ENCODE measurements around the gene C5. TPM values are rescaled to one million over a fixed set of nuclear protein-coding genes. Genes with fewer than 3 reads are reported as not detected.

The C5 gene
- total and polyA plus RNA-seq, 2 experiments from 2014 or later, result 0.31 TPM; not detected in 1

GRCh38 chr9:120935383-120935857 lies 114.7 kb downstream of the C5 start (continued):
- TF ChIP-seq EZH2phosphoT487 (IDR thresholded peaks at IDR 0.05; ENCODE audit: unreplicated experiment), result no peak
- no peak for TF ChIP-seq JUNB (IDR thresholded peaks at IDR 0.05; ENCODE audit: unreplicated experiment)
- no peak for TF ChIP-seq REST (IDR thresholded peaks at IDR 0.05; ENCODE audit: unreplicated experiment)

- no peaks in the 10 kb centered on the region for H4K20me1 ChIP-seq (replicated peaks; ENCODE audit: insufficient read depth)
- H2AFZ ChIP-seq, result no peak overlapping the region; the same call in 1 of the 2 replicates
- Mint-ChIP-seq H3K36me3 (ENCODE audit: low read depth) (no peaks in the 10 kb centered on the region), H3K4me3 (no peak overlapping the region), H3K4me1 (peaks cover 2% of the 10 kb centered on the region; the same call in 1 of the 3 replicates), H3K27me3 (ENCODE audit: insufficient read depth, low read depth, poor library complexity) (peaks cover 3% of the 10 kb centered on the region), H3K9me3 (no peaks in the 10 kb centered on the region), H3K27ac (no peak overlapping the region)
- H3K4me2 ChIP-seq, result no peak overlapping the region
- H3K27ac ChIP-seq (ENCODE audit: low read depth), result no peak overlapping the region
- no peaks in the 10 kb centered on the region for H3K27me3 ChIP-seq (ENCODE audit: insufficient read depth)
- no peaks in the 10 kb centered on the region for H3K9me2 ChIP-seq (ENCODE audit: insufficient read depth)
- ATAC-seq (no peak), DNase-seq (ENCODE audit: low spot score) (no peak)
- H3K4me1 ChIP-seq (ENCODE audit: insufficient read depth), result peaks cover 5% of the 10 kb centered on the region; the same call in 1 of the 2 replicates
- H3K79me2 ChIP-seq (replicated peaks; ENCODE audit: insufficient read depth), result no peaks in the 10 kb centered on the region
- H3K4me3 ChIP-seq, result no peak overlapping the region
- peaks cover 5% of the 10 kb centered on the region; the same call in 1 of the 2 replicates for H3F3A ChIP-seq (replicated peaks; ENCODE audit: low read depth)
- TF ChIP-seq EZH2phosphoT487 (IDR thresholded peaks at IDR 0.05; ENCODE audit: unreplicated experiment), result no peak
- no peak for TF ChIP-seq CTCF (conservative IDR thresholded peaks at IDR 0.05; ENCODE audit: low read depth in 2 of 2)
- TF ChIP-seq JUNB (IDR thresholded peaks at IDR 0.05; ENCODE audit: unreplicated experiment), result no peak
- no peak for TF ChIP-seq CREB1 (CRISPR knock-in tag; IDR thresholded peaks at IDR 0.05; ENCODE audit: low read depth)
- TF ChIP-seq EZH2 (IDR thresholded peaks at IDR 0.05; ENCODE audit: low read depth, unreplicated experiment), result no peak
- TF ChIP-seq NANOG (IDR thresholded peaks at IDR 0.05; ENCODE audit: borderline replicate concordance), result no peak
- TF ChIP-seq ETS1 (IDR thresholded peaks at IDR 0.05), result no peak
- TF ChIP-seq STAT1 (IDR thresholded peaks at IDR 0.05; ENCODE audit: unreplicated experiment), result no peak
- TF ChIP-seq ZNF462 (CRISPR knock-in tag; IDR thresholded peaks at IDR 0.05), result no peak
- no peak for TF ChIP-seq POLR2AphosphoS5 (IDR thresholded peaks at IDR 0.05; ENCODE audit: low read depth)
- TF ChIP-seq ZNF114 (CRISPR knock-in tag; IDR thresholded peaks at IDR 0.05), result no peak
- H3K36me3 ChIP-seq (ENCODE audit: insufficient read depth), result no peaks in the 10 kb centered on the region
Observed at GRCh38 chr9:120934281-120934680, 115.8 kb downstream of the C5 start.

Data from GM23338 (cell line).